H9 (cell line): ENCODE measurements around the gene SIDT2. TPM values are rescaled to one million over a fixed set of nuclear protein-coding genes. Genes with fewer than 3 reads are reported as not detected.

Source experiments
- DNase-seq: peaks from one replicate; pipeline ENCODE4 v3.0.0-alpha.2; 2017
- H2AFZ ChIP-seq: one replicate; pipeline ENCODE4 v1.6.1; 2013; ENCODE audit warnings: mild to moderate bottlenecking, low read length, control low read depth, moderate library complexity
- H2AK5ac ChIP-seq: 2 replicates; pipeline ENCODE4 v1.6.1; 2013; ENCODE audit warnings: low read length, control low read depth, mixed read lengths; ENCODE audit not compliant: insufficient read length
- H2BK120ac ChIP-seq: one replicate; pipeline ENCODE4 v1.6.1; 2013; ENCODE audit warnings: low read depth, mild to moderate bottlenecking, low read length, control low read depth, inconsistent platforms; ENCODE audit not compliant: poor library complexity, severe bottlenecking
- H2BK12ac ChIP-seq: 2 replicates; pipeline ENCODE4 v1.6.1; 2013; ENCODE audit warnings: low read length, control low read depth, mixed read lengths, low read depth; ENCODE audit not compliant: insufficient read length
- H2BK15ac ChIP-seq: 2 replicates; pipeline ENCODE4 v1.6.1; 2013; ENCODE audit warnings: low read depth, low read length, control low read depth
- H2BK20ac ChIP-seq: one replicate; pipeline ENCODE4 v1.6.1; 2013; ENCODE audit warnings: low read depth, mild to moderate bottlenecking, low read length, control low read depth, inconsistent platforms; ENCODE audit not compliant: poor library complexity, severe bottlenecking
- H2BK5ac ChIP-seq: 2 replicates; pipeline ENCODE4 v1.6.1; 2013; ENCODE audit warnings: low read length, control low read depth, mixed read lengths; ENCODE audit not compliant: insufficient read length
- H3K14ac ChIP-seq: 2 replicates; pipeline ENCODE4 v1.6.1; 2013; ENCODE audit warnings: low read length, control low read depth; ENCODE audit not compliant: insufficient read depth
- H3K18ac ChIP-seq: 2 replicates; pipeline ENCODE4 v1.6.1; 2013; ENCODE audit warnings: low read depth, mild to moderate bottlenecking, mixed read lengths, low read length, control low read depth; ENCODE audit not compliant: insufficient read length
- H3K23ac ChIP-seq: 2 replicates; pipeline ENCODE4 v1.6.1; 2013; ENCODE audit warnings: low read length, control low read depth, mixed read lengths, low read depth; ENCODE audit not compliant: insufficient read length
- H3K23me2 ChIP-seq: 2 replicates; pipeline ENCODE4 v1.6.1; 2013; ENCODE audit warnings: low read depth, mild to moderate bottlenecking, mixed read lengths, low read length, control low read depth; ENCODE audit not compliant: insufficient read length, poor library complexity, severe bottlenecking
- H3K27ac ChIP-seq: 2 replicates; pipeline ENCODE4 v1.5.1; 2013; ENCODE audit warnings: low read length, control low read depth, mixed read lengths, low read depth; ENCODE audit not compliant: insufficient read length
- H3K27me3 ChIP-seq: 2 replicates; pipeline ENCODE4 v1.6.1; 2013; ENCODE audit warnings: low read length, control low read depth, inconsistent platforms; ENCODE audit not compliant: insufficient read depth
- H3K4ac ChIP-seq: 2 replicates; pipeline ENCODE4 v1.6.1; 2013; ENCODE audit warnings: low read depth, mild to moderate bottlenecking, control low read depth, inconsistent platforms, low read length, moderate library complexity
- H3K4me1 ChIP-seq: 2 replicates; pipeline ENCODE4 v1.6.1; 2013; ENCODE audit warnings: low read length, control low read depth, inconsistent platforms; ENCODE audit not compliant: insufficient read depth
- H3K4me2 ChIP-seq: 2 replicates; pipeline ENCODE4 v1.6.1; 2013; ENCODE audit warnings: low read length, control low read depth, mixed read lengths; ENCODE audit not compliant: insufficient read length, insufficient read depth
- H3K56ac ChIP-seq: 2 replicates; pipeline ENCODE4 v1.6.1; 2013; ENCODE audit warnings: low read depth, mild to moderate bottlenecking, mixed read lengths, low read length, control low read depth; ENCODE audit not compliant: insufficient read length
- H3K79me1 ChIP-seq: 2 replicates; pipeline ENCODE4 v1.6.1; 2013; ENCODE audit warnings: low read depth, mild to moderate bottlenecking, moderate library complexity, low read length, control low read depth, inconsistent platforms; ENCODE audit not compliant: insufficient read depth, poor library complexity, severe bottlenecking
- H3K79me2 ChIP-seq: 2 replicates; pipeline ENCODE4 v1.6.1; 2013; ENCODE audit warnings: low read length, control low read depth, inconsistent platforms; ENCODE audit not compliant: insufficient read depth
- H3K9ac ChIP-seq: 2 replicates; pipeline ENCODE4 v1.6.1; 2013; ENCODE audit warnings: low read length, control low read depth, mixed read lengths; ENCODE audit not compliant: insufficient read length; ENCODE audit errors: extremely low read depth
- H3K9me3 ChIP-seq: one replicate; pipeline ENCODE4 v1.6.1; 2013; ENCODE audit warnings: low read depth, low read length, inconsistent platforms; ENCODE audit not compliant: control insufficient read depth
- H3T11ph ChIP-seq: one replicate; pipeline ENCODE4 v1.6.1; 2013; ENCODE audit warnings: mild to moderate bottlenecking, low read length, control low read depth, inconsistent platforms
- H4K20me1 ChIP-seq: one replicate; pipeline ENCODE4 v1.6.1; 2013; ENCODE audit not compliant: control insufficient read depth, insufficient read length, insufficient read depth
- H4K5ac ChIP-seq: 2 replicates; pipeline ENCODE4 v1.6.1; 2013; ENCODE audit warnings: low read depth, mild to moderate bottlenecking, mixed read lengths, low read length, control low read depth; ENCODE audit not compliant: insufficient read length
- H4K8ac ChIP-seq: replicated peaks from 2 replicates; pipeline ENCODE4 v1.6.1; 2013; ENCODE audit warnings: low read length, control low read depth, mixed read lengths, low read depth; ENCODE audit not compliant: insufficient read length
- H4K91ac ChIP-seq: 2 replicates; pipeline ENCODE4 v1.6.1; 2013; ENCODE audit warnings: low read depth, mild to moderate bottlenecking, moderate library complexity, mixed read lengths, low read length, control low read depth; ENCODE audit not compliant: insufficient read length
- H3K27ac Mint-ChIP-seq, 3 experiments: 2 replicates in 2 of 3; 3 replicates in 1 of 3; pipeline ENCODE4 v1.8.0; 2020 to 2021; ENCODE audit warnings: mixed read lengths in 3 of 3, mild to moderate bottlenecking in 1 of 3, moderate library complexity in 1 of 3
- H3K27me3 Mint-ChIP-seq: 2 replicates; pipeline ENCODE4 v1.8.0; 2021; ENCODE audit warnings: low read depth, mild to moderate bottlenecking, moderate library complexity, mixed read lengths
- H3K36me3 Mint-ChIP-seq, 3 experiments: 2 replicates in 2 of 3; 3 replicates in 1 of 3; pipeline ENCODE4 v1.8.0; 2020 to 2021; ENCODE audit warnings: low read depth in 3 of 3, mixed read lengths in 3 of 3; ENCODE audit not compliant: insufficient read depth in 1 of 3
- H3K4me1 Mint-ChIP-seq, 2 experiments: 2 replicates each; pipeline ENCODE4 v1.8.0; 2020; ENCODE audit warnings: mixed read lengths in 2 of 2
- H3K4me3 Mint-ChIP-seq, 2 experiments: 2 replicates in 1 of 2; 3 replicates in 1 of 2; pipeline ENCODE4 v1.8.0; 2020 to 2021; ENCODE audit warnings: mild to moderate bottlenecking in 2 of 2, mixed read lengths in 2 of 2, moderate library complexity in 1 of 2
- H3K9me3 Mint-ChIP-seq, 2 experiments: 2 replicates in 1 of 2; 3 replicates in 1 of 2; pipeline ENCODE4 v1.8.0; 2020; ENCODE audit warnings: mild to moderate bottlenecking in 2 of 2, mixed read lengths in 2 of 2, moderate library complexity in 1 of 2
- WGBS: extraction: QIAGEN DNeasy Blood & Tissue Kit; methylation state at CpG from one replicate; pipeline ENCODE4 v1.1.7; 2013; ENCODE audit warnings: missing lambda C conversion rate, low lambda C conversion rate, mixed read lengths; ENCODE audit not compliant: insufficient read length; ENCODE audit errors: extremely low coverage; 5-methylcytosine and 5-hydroxymethylcytosine counted together
- total RNA-seq: library from RNA; stranded (reverse); gene quantifications from 2 replicates; pipeline ENCODE4 v1.2.1, GENCODE V29; 2021
- TF ChIP-seq, protein P1 (sequence below): fragments of 200-600 bp; sonication (generic); conservative IDR thresholded peaks from 3 replicates; pipeline ENCODE4 v1.8.0; 2021; ENCODE audit warnings: antibody characterized with exemption, mild to moderate bottlenecking

SIDT2 gene
- total RNA-seq, 1 experiment from 2014 or later = 18.3 TPM

DNA sequence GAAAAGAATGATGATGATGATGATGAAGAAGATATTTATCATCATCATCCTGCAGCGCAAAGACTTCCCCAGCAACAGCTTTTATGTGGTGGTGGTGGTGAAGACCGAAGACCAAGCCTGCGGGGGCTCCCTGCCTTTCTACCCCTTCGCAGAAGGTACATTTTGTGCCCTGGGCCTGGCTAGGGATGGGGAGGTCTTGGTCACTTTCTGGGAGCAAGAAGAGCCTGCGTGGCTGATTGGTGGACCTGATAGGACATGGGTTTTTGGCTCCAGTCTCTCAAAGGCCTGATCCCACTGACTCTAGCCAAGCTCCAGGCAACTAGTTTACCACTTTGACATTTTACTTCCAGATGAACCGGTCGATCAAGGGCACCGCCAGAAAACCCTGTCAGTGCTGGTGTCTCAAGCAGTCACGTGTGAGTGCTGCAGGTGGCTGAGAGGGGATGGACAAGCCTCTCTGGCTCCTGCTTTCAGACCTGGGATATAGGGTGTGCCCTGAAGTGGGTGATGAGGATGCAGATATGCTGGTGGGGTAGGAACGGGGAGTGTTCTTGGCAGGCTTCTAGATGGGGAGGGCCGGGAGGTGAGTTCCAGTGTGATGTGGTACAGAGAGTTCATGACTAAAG, 5.3 kb downstream of the SIDT2 start:
- Mint-ChIP-seq H3K4me3 (no peak overlapping the region; a peak in 1 of 5 replicates), H3K4me1 (peaks cover 13 to 19% of the 10 kb centered on the region in 2 experiments), H3K9me3 (no peaks in the 10 kb centered on the region), H3K36me3 (peaks cover 0 to 24% (median 16%) of the 10 kb centered on the region in 3 experiments; a peak in 4 of 7 replicates), H3K27ac (no peak overlapping the region; a peak in 1 of 7 replicates), H3K27me3 (peaks cover 4% of the 10 kb centered on the region; the same call in 1 of the 2 replicates)
- Histone ChIP-seq H3K79me1 (no peaks in the 10 kb centered on the region), H3K79me2 (no peaks in the 10 kb centered on the region), H3K9me3 (no peaks in the 10 kb centered on the region), H4K20me1 (no peaks in the 10 kb centered on the region), H3K27me3 (no peaks in the 10 kb centered on the region), H3K4me2 (no peak overlapping the region), H2AFZ (no peak overlapping the region), H4K5ac (no peak overlapping the region), H3K18ac (no peak overlapping the region), H2BK120ac (no peak overlapping the region), H3K14ac (no peak overlapping the region), H2BK20ac (no peak overlapping the region), H2BK5ac (no peak overlapping the region), H2BK15ac (no peak overlapping the region), H3K23ac (no peak overlapping the region), H3K23me2 (peaks cover 9% of the 10 kb centered on the region), H3K4me1 (peaks cover 6% of the 10 kb centered on the region; the same call in 1 of the 2 replicates), H3T11ph (no peak overlapping the region), H3K9ac (no peak overlapping the region), H2AK5ac (no peak overlapping the region), H4K91ac (no peak overlapping the region), H3K4ac (no peak overlapping the region), H2BK12ac (no peak overlapping the region), H3K27ac (no peak overlapping the region), H4K8ac (no peak overlapping the region), H3K56ac (no peak overlapping the region)
- TF ChIP-seq, protein P1, sequence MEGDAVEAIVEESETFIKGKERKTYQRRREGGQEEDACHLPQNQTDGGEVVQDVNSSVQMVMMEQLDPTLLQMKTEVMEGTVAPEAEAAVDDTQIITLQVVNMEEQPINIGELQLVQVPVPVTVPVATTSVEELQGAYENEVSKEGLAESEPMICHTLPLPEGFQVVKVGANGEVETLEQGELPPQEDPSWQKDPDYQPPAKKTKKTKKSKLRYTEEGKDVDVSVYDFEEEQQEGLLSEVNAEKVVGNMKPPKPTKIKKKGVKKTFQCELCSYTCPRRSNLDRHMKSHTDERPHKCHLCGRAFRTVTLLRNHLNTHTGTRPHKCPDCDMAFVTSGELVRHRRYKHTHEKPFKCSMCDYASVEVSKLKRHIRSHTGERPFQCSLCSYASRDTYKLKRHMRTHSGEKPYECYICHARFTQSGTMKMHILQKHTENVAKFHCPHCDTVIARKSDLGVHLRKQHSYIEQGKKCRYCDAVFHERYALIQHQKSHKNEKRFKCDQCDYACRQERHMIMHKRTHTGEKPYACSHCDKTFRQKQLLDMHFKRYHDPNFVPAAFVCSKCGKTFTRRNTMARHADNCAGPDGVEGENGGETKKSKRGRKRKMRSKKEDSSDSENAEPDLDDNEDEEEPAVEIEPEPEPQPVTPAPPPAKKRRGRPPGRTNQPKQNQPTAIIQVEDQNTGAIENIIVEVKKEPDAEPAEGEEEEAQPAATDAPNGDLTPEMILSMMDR = no peak
- WGBS = no CpG with 5 or more reads among the region's 11 CpGs
- DNase-seq = no peak
